Measurements from ENCODE around the gene FAM170B. TPM values are rescaled to one million over a fixed set of nuclear protein-coding genes. Genes with fewer than 3 reads are reported as not detected.

Gene FAM170B
- total and polyA plus RNA-seq, 9 of the 15 experiments (the other 6 are each of a cell fraction or from before 2014, with no cell fraction given), result 0.11 to 0.21 TPM; not detected in 7

DNA sequence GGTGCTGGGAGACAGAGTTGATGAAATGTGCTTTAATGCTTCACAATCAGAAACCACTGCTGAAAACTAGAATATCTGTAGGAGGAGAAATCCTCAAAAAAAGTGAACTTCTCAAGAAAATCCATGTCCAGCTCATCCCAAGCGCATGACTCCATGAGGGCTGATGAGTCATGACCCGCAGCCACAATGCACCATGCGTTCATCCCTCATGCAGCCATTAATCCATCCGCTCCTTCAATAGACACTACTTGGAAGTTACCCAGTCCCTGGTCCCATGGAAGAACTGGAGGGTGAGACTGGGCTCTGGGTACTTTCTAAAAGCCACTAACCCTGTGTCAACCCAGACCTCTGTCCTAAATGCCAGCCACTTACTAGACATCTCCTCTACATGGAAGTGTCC, 29.9 kb upstream of the FAM170B start (continued):
- no peak for TF ChIP-seq CHAMP1 (IDR thresholded peaks at IDR 0.05)
- TF ChIP-seq, protein P1, sequence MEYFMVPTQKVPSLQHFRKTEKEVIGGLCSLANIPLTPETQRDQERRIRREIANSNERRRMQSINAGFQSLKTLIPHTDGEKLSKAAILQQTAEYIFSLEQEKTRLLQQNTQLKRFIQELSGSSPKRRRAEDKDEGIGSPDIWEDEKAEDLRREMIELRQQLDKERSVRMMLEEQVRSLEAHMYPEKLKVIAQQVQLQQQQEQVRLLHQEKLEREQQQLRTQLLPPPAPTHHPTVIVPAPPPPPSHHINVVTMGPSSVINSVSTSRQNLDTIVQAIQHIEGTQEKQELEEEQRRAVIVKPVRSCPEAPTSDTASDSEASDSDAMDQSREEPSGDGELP (CRISPR knock-in tag; IDR thresholded peaks at IDR 0.05; ENCODE audit: borderline replicate concordance), result no peak
- TF ChIP-seq RFX5 (IDR thresholded peaks at IDR 0.05; ENCODE audit: low read depth, low read length), result no peak

GRCh38 chr10:49162761-49163310, 29.0 kb upstream of the FAM170B start:
- no peaks in the 10 kb centered on the region for H3K9me3 ChIP-seq (replicated peaks; ENCODE audit: control insufficient read depth, insufficient read depth, low read depth, low read length)
- H3K4me3 ChIP-seq, result no peak overlapping the region
- H3K4me2 ChIP-seq (ENCODE audit: insufficient read depth, low read length), result no peak overlapping the region; the same call in 1 of the 2 replicates
- no peak overlapping the region; the same call in 2 of the 3 replicates for H3K27ac ChIP-seq (ENCODE audit: extremely low read depth, low read depth, low read length)
- peaks cover 64 to 79% of the 10 kb centered on the region in 2 experiments for H3K4me1 ChIP-seq (replicated peaks in 1 of 2; ENCODE audit: control insufficient read depth in 2 of 2, insufficient read depth in 2 of 2, low read length in 2 of 2)
- H2AFZ ChIP-seq (ENCODE audit: low read depth, low read length), result no peak overlapping the region
- H3K9me1 ChIP-seq (ENCODE audit: control insufficient read depth, insufficient read depth, low read length), result peaks cover 5% of the 10 kb centered on the region
- ATAC-seq, result no peak
- H3K36me3 ChIP-seq (ENCODE audit: control insufficient read depth, insufficient read depth, low read length), result peaks cover 79% of the 10 kb centered on the region
- ChIA-PET CTCF (ENCODE audit: low intra/inter-chr PET ratio) (interaction anchor here (2.9 kb wide), 1 partner anchor 182 kb away, joined by 11 read pairs; no protein-coding TSS in a partner anchor), POLR2A (interaction anchor here (2.0 to 2.3 kb wide), 2 partner anchors 9 to 14 kb away, joined by 6 to 30 read pairs; no protein-coding TSS in a partner anchor)
- H3K79me2 ChIP-seq (ENCODE audit: control insufficient read depth, insufficient read depth, low read length), result peaks cover 14% of the 10 kb centered on the region; the same call in 1 of the 3 replicates
- 79% methylated on average over 7 of the region's 8 CpGs for WGBS (ENCODE audit: insufficient coverage, low coverage, missing lambda C conversion rate)
- H3K27me3 ChIP-seq (ENCODE audit: control insufficient read depth in 2 of 2, insufficient read depth in 2 of 2, low read length in 2 of 2), result no peaks in the 10 kb centered on the region
- H4K20me1 ChIP-seq (replicated peaks; ENCODE audit: control insufficient read depth, insufficient read depth, low read length), result no peaks in the 10 kb centered on the region
- in situ Hi-C loops (cut with MboI), result no loop called here
- H3K9ac ChIP-seq (ENCODE audit: insufficient read depth in 1 of 2, low read depth in 2 of 2, low read length in 2 of 2), result peak overlapping the region in 1 of 2 experiments; percentile 72; a peak in 1 of 4 replicates
- intact Hi-C loops (cut with micrococcal nuclease), result loop anchor here (5.0 kb wide), 3 partner anchors 161 to 349 kb away; no protein-coding TSS in a partner anchor
- BruUV-seq (replicated peaks), result no TSS peak
- no peak for DNase-seq (ENCODE audit: extremely low read depth in 1 of 4, low spot score in 3 of 4)
- no peak for FAIRE-seq
- no peak for TF ChIP-seq NFXL1 (CRISPR knock-in tag; IDR thresholded peaks at IDR 0.05)
- TF ChIP-seq ZNF316 (IDR thresholded peaks at IDR 0.05), result peak; percentile 95
- TF ChIP-seq ELK3 (CRISPR knock-in tag; IDR thresholded peaks at IDR 0.05), result no peak
- TF ChIP-seq C11orf30 (IDR thresholded peaks at IDR 0.05; ENCODE audit: low read depth), result peak; percentile 94
- no peak for TF ChIP-seq EGR1 (conservative IDR thresholded peaks at IDR 0.05)
- no peak for TF ChIP-seq ZNF518B (CRISPR knock-in tag; IDR thresholded peaks at IDR 0.05)
- no peak for TF ChIP-seq SMAD2 (IDR thresholded peaks at IDR 0.05; ENCODE audit: low read depth, low read length)
- TF ChIP-seq CC2D1A (IDR thresholded peaks at IDR 0.05), result no peak
- TF ChIP-seq MAFK (IDR thresholded peaks at IDR 0.05; ENCODE audit: low read length), result peak; percentile 92
- peak; percentile 79 for TF ChIP-seq MAFF (IDR thresholded peaks at IDR 0.05; ENCODE audit: low read length)
- no peak for TF ChIP-seq ESRRB (CRISPR knock-in tag; IDR thresholded peaks at IDR 0.05; ENCODE audit: borderline replicate concordance)

Measured in K562 (cell line).